ENCODE data around the gene HSPA4. TPM values are rescaled to one million over a fixed set of nuclear protein-coding genes. Genes with fewer than 3 reads are reported as not detected.

The HSPA4 gene
- total RNA-seq, result 148 TPM

GRCh38 chr5:133051542-133052316, at the start of gene HSPA4:
HSPA4 (plus strand) TSS chr5:133052013; CDS start chr5:133052251, 238 bp downstream.

GRCh38 chr5:133025804-133026663, 25.8 kb upstream of the HSPA4 start, which contains the start of gene ZCCHC10:
ZCCHC10 (minus strand) TSS chr5:133026549; CDS start chr5:133026537, 12 bp downstream.

Other genes with a start within 250 kb of the HSPA4 start
- 2.3 TPM for gene SOWAHA, start 238.7 kb upstream of the HSPA4 start, total RNA-seq
- 5.2 TPM for gene SHROOM1, start 221.4 kb upstream of the HSPA4 start, total RNA-seq
- gene GDF9, start 185.5 kb upstream of the HSPA4 start, total RNA-seq, result 1.1 TPM
- gene UQCRQ, start 185.4 kb upstream of the HSPA4 start, total RNA-seq, result 78.5 TPM
- 1.1 TPM for gene LEAP2, start 178.3 kb upstream of the HSPA4 start, total RNA-seq
- 126 TPM for gene AFF4, start 88.4 kb upstream of the HSPA4 start, total RNA-seq
- 21.2 TPM for gene ZCCHC10, start 25.5 kb upstream of the HSPA4 start, total RNA-seq